NCI-H2081 (cell line): Measurements from ENCODE around the gene SULT2B1.
A peak's percentile ranks its signal among the peaks of the same experiment; 100 is the strongest.
"Not testable (repeated sequence)": the region's sequence is repeated elsewhere in the genome, so short reads cannot be mapped to it uniquely, and the experiment has no call there.

Experiments used
- DNase-seq, 2 experiments: peaks; one replicate each; lab custom pipeline; 2025; lab: John Stamatoyannopoulos, UW

The SULT2B1 gene

DNA sequence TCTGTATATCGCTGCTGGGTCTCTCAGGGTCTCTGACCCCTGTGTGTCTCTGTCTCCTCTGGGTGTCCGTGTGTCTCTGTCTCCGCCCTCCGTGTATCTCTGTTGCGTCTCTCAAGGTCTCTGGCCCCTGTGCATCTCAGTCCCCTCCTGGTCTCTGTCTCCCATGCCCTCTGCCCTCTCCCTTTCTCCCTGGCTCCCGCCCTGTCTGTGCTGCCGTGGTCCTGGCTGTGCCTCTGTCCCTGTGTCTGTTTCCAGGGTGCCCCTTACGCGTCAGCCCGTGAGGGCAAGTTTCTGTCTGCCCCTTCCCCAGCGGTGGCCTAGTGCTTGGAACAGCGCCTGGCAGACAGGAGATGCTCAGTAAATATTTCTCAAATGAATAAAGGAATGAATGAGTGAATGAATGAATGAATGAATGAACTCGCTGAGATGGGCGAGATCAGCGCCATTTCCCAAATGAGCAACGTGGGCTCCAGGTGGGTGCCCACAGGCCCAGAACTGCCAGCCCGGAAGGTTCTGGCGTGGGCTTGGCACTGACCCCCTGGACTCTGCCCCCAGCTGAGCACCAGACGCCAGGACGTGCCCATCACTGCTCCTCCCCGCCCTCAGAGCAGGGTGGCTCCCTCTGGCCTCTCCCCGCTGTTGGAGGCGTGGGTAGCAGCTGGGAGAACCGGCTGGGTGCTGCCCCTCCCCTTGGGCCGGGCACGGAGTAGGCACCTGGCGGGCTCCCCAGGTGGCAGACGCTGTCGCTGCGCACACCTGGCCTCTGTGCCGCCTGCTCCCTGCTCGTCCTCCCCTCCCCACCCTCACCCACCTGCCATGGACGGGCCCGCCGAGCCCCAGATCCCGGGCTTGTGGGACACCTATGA lies at the start of gene SULT2B1:
SULT2B1 (plus strand) TSS at position 736 of the 866 bp plus-strand sequence; CDS start at position 817, 81 bp downstream.
- DNase-seq = peak; percentile 81 to 91

DNA sequence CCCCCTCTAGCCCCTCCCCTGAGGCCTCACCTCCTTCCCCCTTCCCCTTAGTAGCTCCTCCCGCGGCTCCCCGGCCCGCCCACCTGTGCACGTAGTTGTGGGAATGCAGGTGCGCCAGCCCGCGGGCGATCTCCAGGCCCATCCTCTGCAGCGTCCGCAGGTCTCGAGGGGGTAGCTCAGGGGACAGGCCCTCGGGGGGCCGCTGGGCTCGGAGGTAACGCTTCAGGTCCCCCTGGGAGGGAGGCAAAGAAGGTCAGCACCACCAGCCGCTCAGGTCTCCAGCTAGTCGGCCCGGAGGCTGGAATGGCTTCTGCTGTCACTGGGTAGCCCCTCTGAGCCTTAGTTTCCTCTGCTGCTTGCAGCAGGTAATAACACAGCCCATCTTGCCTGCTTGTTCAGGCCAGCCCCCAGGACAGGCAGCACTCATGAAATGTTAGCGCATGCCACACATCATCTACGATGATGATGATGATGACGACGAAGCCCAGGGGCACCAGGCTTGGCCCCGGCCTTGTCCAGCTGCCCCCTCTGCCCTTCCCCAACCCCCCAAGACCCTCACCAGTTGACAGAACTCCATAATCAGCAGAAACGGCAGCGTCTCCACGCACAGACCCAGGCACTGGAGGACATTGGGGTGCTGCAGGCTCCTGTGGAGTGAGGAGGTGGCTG lies 49.5 kb upstream of the SULT2B1 start:
- DNase-seq = no peak

- DNase-seq = no peak
These were observed 45.7 kb upstream of the SULT2B1 start for GRCh38 chr19:48506138-48506733.

DNA sequence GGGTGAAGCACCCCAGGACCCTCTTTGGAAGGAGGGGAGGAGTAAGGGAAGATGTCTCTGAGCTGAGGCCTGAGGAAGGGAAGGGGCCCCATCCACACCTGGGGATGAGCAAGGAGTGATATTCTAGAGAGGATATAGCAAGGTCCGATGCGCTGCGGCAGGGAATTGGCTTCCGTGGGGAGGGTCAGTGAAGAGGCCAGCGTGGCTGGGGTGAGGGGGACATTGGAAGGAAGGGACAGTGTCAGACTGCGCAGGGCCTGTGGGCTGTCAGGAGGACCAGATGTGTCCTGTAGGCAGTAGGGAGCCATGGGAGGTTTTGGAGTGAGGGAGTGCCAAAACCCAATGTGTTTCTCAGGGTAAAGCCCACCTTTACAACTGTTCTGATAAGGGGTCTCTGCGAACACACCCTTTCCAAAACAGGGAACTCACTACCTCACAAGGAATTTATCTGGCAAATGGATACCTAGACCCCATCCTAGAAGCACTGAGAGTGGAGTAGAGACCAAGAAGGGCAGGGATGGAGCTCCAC lies 44.0 kb upstream of the SULT2B1 start:
- DNase-seq = no peak

- DNase-seq = no peak
These were observed 43.1 kb upstream of the SULT2B1 start for GRCh38 chr19:48508729-48509411.

GRCh38 chr19:48509467-48510194 lies 42.3 kb upstream of the SULT2B1 start:
- no peak for DNase-seq

- DNase-seq = peak; percentile 53 to 64
These were observed 41.3 kb upstream of the SULT2B1 start for GRCh38 chr19:48510421-48511268.

- DNase-seq = no peak
These were observed 40.6 kb upstream of the SULT2B1 start for GRCh38 chr19:48511321-48511731.

GRCh38 chr19:48511800-48512503 lies 40.0 kb upstream of the SULT2B1 start, which contains the start of gene LMTK3:
Gene LMTK3 (minus strand): TSS chr19:48511835. CDS start chr19:48511576, 259 bp downstream.
- DNase-seq = peak; percentile 75 to 78

GRCh38 chr19:48512504-48513288 lies 39.3 kb upstream of the SULT2B1 start:
- DNase-seq = no peak

- peak; percentile 60 to 85 for DNase-seq
These were observed 38.5 kb upstream of the SULT2B1 start for GRCh38 chr19:48513289-48514122.

GRCh38 chr19:48514123-48514458 lies 37.9 kb upstream of the SULT2B1 start:
- DNase-seq = no peak

GRCh38 chr19:48516536-48516935 lies 35.4 kb upstream of the SULT2B1 start:
- DNase-seq = no peak

DNA sequence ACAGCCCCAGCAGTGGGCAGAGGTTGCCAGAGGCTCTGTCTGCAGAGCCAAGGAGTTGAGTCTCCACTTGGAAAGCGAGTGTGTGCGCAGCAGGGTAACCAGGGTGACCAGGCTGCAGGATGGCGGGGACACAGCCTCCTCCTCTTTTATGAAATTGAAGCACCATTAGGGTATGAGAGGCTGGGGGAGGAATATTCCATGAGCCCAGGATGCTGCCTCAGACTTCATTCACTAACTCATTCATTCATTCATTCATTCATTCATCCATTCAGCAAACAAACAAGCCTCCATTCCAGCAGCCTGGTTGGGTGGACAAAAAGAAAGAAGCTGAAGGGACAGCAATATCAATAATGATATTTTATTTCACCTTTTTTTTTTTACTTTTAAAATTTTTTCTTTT lies 33.8 kb upstream of the SULT2B1 start:
- no peak for DNase-seq

- not testable (repeated sequence) for DNase-seq
These were observed 32.5 kb upstream of the SULT2B1 start for GRCh38 chr19:48519426-48519825.

GRCh38 chr19:48520134-48520533 lies 31.8 kb upstream of the SULT2B1 start:
- no peak for DNase-seq

GRCh38 chr19:48524221-48524620 lies 27.8 kb upstream of the SULT2B1 start:
- DNase-seq = no peak

DNA sequence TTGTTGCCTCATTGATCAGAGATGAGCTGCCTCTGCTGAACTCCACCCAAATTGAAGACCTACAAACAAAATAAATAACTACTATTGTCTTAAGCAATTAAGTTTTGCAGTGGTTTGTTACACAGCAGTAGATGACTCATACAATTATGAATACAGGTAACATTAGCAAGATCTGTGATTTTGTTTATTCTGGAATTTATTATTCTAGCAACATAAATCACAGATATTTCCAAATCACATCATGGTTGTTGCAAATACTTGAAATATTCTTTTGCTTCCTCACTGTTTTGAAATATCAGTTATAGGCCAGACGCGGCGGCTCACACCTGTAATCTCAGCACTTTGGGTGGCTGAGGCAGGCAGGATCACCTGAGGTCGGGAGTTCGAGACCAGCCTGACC lies 27.2 kb upstream of the SULT2B1 start:
- no peak for DNase-seq
